Prostate gland (tissue), 2 donors: ENCODE measurements around the gene MRPS12. TPM values are rescaled to one million over a fixed set of nuclear protein-coding genes. Genes with fewer than 3 reads are reported as not detected.

ENCODE experiments used
- DNase-seq: peaks from one replicate; pipeline ENCODE4 v3.0.0-alpha.2; 2019; ENCODE audit warnings: low spot score
- H3K27ac ChIP-seq, 2 donors: fragments of 200-600 bp; sonication (generic); 2 replicates each; pipeline ENCODE4 v1.5.1; 2017 to 2019
- H3K27me3 ChIP-seq: fragments of 200-600 bp; sonication (generic); replicated peaks from 2 replicates; pipeline ENCODE4 v1.5.1; 2019; ENCODE audit not compliant: insufficient read depth
- H3K36me3 ChIP-seq, 2 donors: fragments of 200-600 bp; sonication (generic); 1 replicate in 1 of 2; 2 replicates in 1 of 2; pipeline versions ENCODE4 v1.5.1 to v1.8.1; 2017 to 2019
- H3K4me1 ChIP-seq: fragments of 200-600 bp; sonication (generic); replicated peaks from 2 replicates; pipeline ENCODE4 v1.5.1; 2019
- H3K4me3 ChIP-seq, 2 donors: fragments of 200-600 bp; sonication (generic); 2 replicates each; pipeline ENCODE4 v1.5.1; 2017 to 2019
- H3K9me3 ChIP-seq: fragments of 200-600 bp; sonication (generic); 2 replicates; pipeline ENCODE4 v1.5.1; 2017
- CTCF ChIP-seq, 4 experiments: fragments of 200-600 bp in 2 of 4; fragments of 450-650 bp in 2 of 4; sonication (generic) in 2 of 4; IDR thresholded peaks; 1 replicate in 3 of 4; 2 replicates in 1 of 4; pipeline ENCODE4 v1.5.1; 2016 to 2019; ENCODE audit warnings: antibody characterized with exemption in 4 of 4, mild to moderate bottlenecking in 2 of 4, moderate library complexity in 2 of 4
- POLR2A ChIP-seq: fragments of 450-650 bp; IDR thresholded peaks from one replicate; pipeline ENCODE4 v1.6.1; 2016; ENCODE audit warnings: antibody characterized with exemption, mild to moderate bottlenecking
- POLR2AphosphoS5 ChIP-seq: sonication (generic); formaldehyde crosslinking; IDR thresholded peaks from one replicate; pipeline ENCODE4 v1.6.1; 2017; ENCODE audit warnings: antibody characterized with exemption
- WGBS: methylation state at CpG from one replicate; pipeline ENCODE4 v1.1.5; 2018; 5-methylcytosine and 5-hydroxymethylcytosine counted together
- intact Hi-C: fragments of 100-400 bp; cut with DNase I; formaldehyde crosslinking; loops from one replicate; pipeline ENCODE4 v1.14.2; 2022
- total RNA-seq, 2 donors: library from RNA; depleted of rRNA; stranded (reverse); fragments of >200 nt; gene quantifications; one replicate each; pipeline ENCODE4 v1.1.0, GENCODE V29; 2016

MRPS12 gene
- total RNA-seq, 2 donors from 2014 or later = 32.0 to 41.5 TPM

DNA sequence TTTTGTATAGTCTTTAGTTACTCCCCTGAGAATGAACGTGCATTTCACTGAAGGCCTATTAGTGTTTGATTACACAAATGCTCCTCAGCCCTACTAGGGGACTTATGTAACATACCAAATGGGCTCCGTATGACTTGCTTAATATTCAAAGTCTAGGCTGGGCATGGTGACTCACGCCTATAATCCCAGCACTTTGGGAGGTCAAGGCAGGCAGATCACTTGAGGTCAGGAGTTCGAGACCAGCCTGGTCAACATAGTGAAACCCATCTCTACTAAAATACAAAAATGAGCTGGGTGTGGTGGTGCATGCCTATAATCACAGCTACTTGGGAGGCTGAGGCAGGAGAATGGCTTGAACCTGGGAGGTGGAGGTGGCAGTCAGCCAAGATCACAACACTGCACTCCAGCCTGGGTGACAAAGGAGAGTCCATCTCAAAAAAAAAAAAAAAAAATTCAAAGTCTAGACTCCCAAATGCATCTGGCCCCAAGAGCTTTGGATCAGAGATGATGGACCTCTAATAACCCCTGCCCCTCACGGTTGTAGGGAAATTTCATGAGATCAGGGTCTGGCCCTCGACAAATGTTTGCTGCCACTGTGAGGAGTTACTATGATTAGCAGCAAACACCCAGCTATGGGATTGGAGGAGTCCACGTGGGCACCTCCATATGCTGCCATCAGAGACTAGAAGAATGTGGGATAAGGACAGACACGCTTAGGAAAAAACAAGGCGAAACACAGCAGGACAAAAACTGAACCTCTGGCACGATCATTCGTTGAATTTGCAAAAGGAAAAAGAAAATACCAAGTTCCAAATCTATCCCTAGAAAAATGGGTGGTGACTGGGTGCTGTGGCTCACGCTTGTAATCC lies 40.2 kb downstream of the MRPS12 start:
- no peak for DNase-seq
- TF ChIP-seq CTCF (IDR thresholded peaks at IDR 0.05) (no peak), POLR2AphosphoS5 (no peak), POLR2A (no peak)
- H3K36me3 ChIP-seq = no peaks in the 10 kb centered on the region
- H3K27me3 ChIP-seq = no peaks in the 10 kb centered on the region
- intact Hi-C loops = no loop called here
- no peaks in the 10 kb centered on the region for H3K9me3 ChIP-seq
- no peak overlapping the region for H3K4me3 ChIP-seq
- WGBS = 86% methylated on average over 12 of the region's 12 CpGs
- H3K27ac ChIP-seq = no peak overlapping the region
- H3K4me1 ChIP-seq = no peaks in the 10 kb centered on the region

- TF ChIP-seq POLR2AphosphoS5 (no peak), CTCF (IDR thresholded peaks at IDR 0.05) (no peak), POLR2A (no peak)
- H3K4me3 ChIP-seq = no peak overlapping the region
- H3K36me3 ChIP-seq = no peaks in the 10 kb centered on the region
- H3K9me3 ChIP-seq = no peaks in the 10 kb centered on the region
- intact Hi-C loops = no loop called here
- no peak overlapping the region for H3K27ac ChIP-seq
- no peaks in the 10 kb centered on the region for H3K4me1 ChIP-seq
- DNase-seq = no peak
- H3K27me3 ChIP-seq = no peaks in the 10 kb centered on the region
- WGBS = 94% methylated on average over 2 of the region's 2 CpGs
Measured at GRCh38 chr19:38971672-38972071, 40.9 kb downstream of the MRPS12 start.

GRCh38 chr19:38974624-38975213 lies 44.0 kb downstream of the MRPS12 start:
- Histone ChIP-seq H3K27ac (peak overlapping the region; percentile 89 to 90), H3K9me3 (no peaks in the 10 kb centered on the region), H3K36me3 (no peaks in the 10 kb centered on the region), H3K4me3 (peak overlapping the region; percentile 61 to 65), H3K4me1 (no peaks in the 10 kb centered on the region), H3K27me3 (no peaks in the 10 kb centered on the region)
- no peak for DNase-seq
- TF ChIP-seq CTCF (IDR thresholded peaks at IDR 0.05) (peak in 1 of 4 experiments; percentile 10), POLR2AphosphoS5 (no peak), POLR2A (no peak)
- 14% methylated on average over 19 of the region's 19 CpGs for WGBS
- intact Hi-C loops = no loop called here

DNA sequence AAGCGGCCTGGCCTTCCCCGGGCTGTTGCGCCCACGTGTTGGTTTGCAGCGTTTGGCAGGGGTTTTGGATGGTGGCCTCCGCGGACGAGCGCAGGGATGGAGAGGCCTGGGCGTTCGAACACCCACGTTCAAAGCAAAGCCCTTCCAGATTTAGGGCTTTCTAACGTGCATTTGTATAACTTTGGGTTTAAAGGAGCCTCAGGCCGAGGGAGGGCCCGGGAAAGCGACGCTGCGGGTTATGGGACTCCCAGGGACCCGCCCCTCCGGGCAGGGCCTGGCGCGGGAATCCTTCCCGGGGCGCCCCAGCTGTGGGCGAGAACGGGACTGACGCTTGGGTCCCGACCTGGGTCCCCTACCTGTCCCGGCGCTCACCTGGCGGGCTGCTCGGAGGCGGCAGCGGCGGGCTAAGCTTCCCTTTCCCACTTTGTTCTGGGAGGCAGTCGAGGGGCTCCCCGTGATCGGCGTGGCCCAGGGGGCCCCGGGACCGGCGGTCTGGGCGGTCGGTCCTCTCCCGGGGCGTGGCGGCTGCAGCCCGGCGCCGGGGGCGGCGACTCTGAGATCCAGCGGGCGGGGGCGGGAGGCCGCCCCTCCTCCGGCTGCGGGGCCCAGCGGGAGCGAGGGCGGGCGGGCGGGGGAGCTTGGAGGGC lies 44.6 kb downstream of the MRPS12 start, which contains the start of gene FBXO17:
FBXO17 (minus strand) TSS at position 529 of the 647 bp plus-strand sequence. CDS start 25,423 bp downstream, outside the sequence.
- Histone ChIP-seq H3K4me3 (peak within 1 kb of the TSS; percentile 61 to 65), H3K36me3 (no peaks in the 10 kb centered on the region), H3K9me3 (no peaks in the 10 kb centered on the region), H3K4me1 (no peaks in the 10 kb centered on the region), H3K27ac (peak within 1 kb of the TSS; percentile 89 to 90), H3K27me3 (no peaks in the 10 kb centered on the region)
- no peak for TF ChIP-seq POLR2A
- TF ChIP-seq CTCF (IDR thresholded peaks at IDR 0.05) = no peak
- TF ChIP-seq POLR2AphosphoS5 = peak; percentile 4
- peak; percentile 42 for DNase-seq
- intact Hi-C loops = no loop called here
- 4% methylated on average over 31 of the region's 63 CpGs for WGBS
